GM23338 (cell line): ENCODE data around the gene FKBP5. TPM values are rescaled to one million over a fixed set of nuclear protein-coding genes. Genes with fewer than 3 reads are reported as not detected.
"Not testable (repeated sequence)": the region's sequence is repeated elsewhere in the genome, so short reads cannot be mapped to it uniquely, and the experiment has no call there.

ENCODE experiments used
- ATAC-seq: fragments of 200-7000 bp; cut with Tn5 transposase; 3 replicates; pipeline ENCODE4 v1.9.1; 2020
- DNase-seq: peaks from one replicate; pipeline ENCODE4 v3.0.0-alpha.2; 2015; ENCODE audit warnings: low spot score
- H2AFZ ChIP-seq: fragments of 200-600 bp; sonication (generic); 2 replicates; pipeline ENCODE4 v1.8.0; 2016; ENCODE audit warnings: antibody characterized with exemption, mild to moderate bottlenecking, moderate library complexity
- H3F3A ChIP-seq: fragments of 200-600 bp; sonication (generic); replicated peaks from 2 replicates; pipeline ENCODE4 v1.8.0; 2017; ENCODE audit warnings: antibody characterized with exemption, mixed run types, low read depth
- H3K27ac ChIP-seq: fragments of 200-600 bp; sonication (generic); 2 replicates; pipeline ENCODE4 v1.6.1; 2016; ENCODE audit warnings: low read depth
- H3K27me3 ChIP-seq: fragments of 200-600 bp; sonication (generic); 2 replicates; pipeline ENCODE4 v1.8.0; 2016; ENCODE audit warnings: mild to moderate bottlenecking, mixed run types, moderate library complexity; ENCODE audit not compliant: insufficient read depth
- H3K36me3 ChIP-seq: fragments of 200-600 bp; sonication (generic); 2 replicates; pipeline ENCODE4 v1.8.0; 2016; ENCODE audit warnings: mild to moderate bottlenecking; ENCODE audit not compliant: insufficient read depth
- H3K4me1 ChIP-seq: fragments of 200-600 bp; sonication (generic); 2 replicates; pipeline ENCODE4 v1.8.0; 2016; ENCODE audit warnings: mild to moderate bottlenecking, moderate library complexity; ENCODE audit not compliant: insufficient read depth
- H3K4me2 ChIP-seq: fragments of 200-600 bp; sonication (generic); 2 replicates; pipeline ENCODE4 v1.7.1; 2017; ENCODE audit warnings: mixed run types
- H3K4me3 ChIP-seq: fragments of 200-600 bp; sonication (generic); 2 replicates; pipeline ENCODE4 v1.6.1; 2016; ENCODE audit warnings: mixed run types
- H3K79me2 ChIP-seq: fragments of 200-600 bp; sonication (generic); replicated peaks from 2 replicates; pipeline ENCODE4 v1.8.0; 2017; ENCODE audit warnings: mild to moderate bottlenecking; ENCODE audit not compliant: insufficient read depth
- H3K9me2 ChIP-seq: fragments of 200-600 bp; sonication (generic); 2 replicates; pipeline ENCODE4 v1.8.0; 2017; ENCODE audit not compliant: insufficient read depth
- H4K20me1 ChIP-seq: fragments of 200-600 bp; sonication (generic); replicated peaks from 2 replicates; pipeline ENCODE4 v1.8.0; 2017; ENCODE audit warnings: mild to moderate bottlenecking; ENCODE audit not compliant: insufficient read depth
- H3K27ac Mint-ChIP-seq: 2 replicates; pipeline ENCODE4 v1.8.0; 2020; ENCODE audit warnings: inconsistent platforms, mild to moderate bottlenecking, moderate library complexity, mixed read lengths
- H3K27me3 Mint-ChIP-seq: 3 replicates; pipeline ENCODE4 v1.8.0; 2022; ENCODE audit warnings: low read depth, mild to moderate bottlenecking, moderate library complexity, mixed read lengths, inconsistent platforms; ENCODE audit not compliant: insufficient read depth, poor library complexity
- H3K36me3 Mint-ChIP-seq: 3 replicates; pipeline ENCODE4 v1.8.0; 2021; ENCODE audit warnings: low read depth, mild to moderate bottlenecking, inconsistent platforms, moderate library complexity, mixed read lengths
- H3K4me1 Mint-ChIP-seq: 3 replicates; pipeline ENCODE4 v1.8.0; 2020; ENCODE audit warnings: mild to moderate bottlenecking, inconsistent platforms, mixed read lengths
- H3K4me3 Mint-ChIP-seq: 3 replicates; pipeline ENCODE4 v1.8.0; 2021; ENCODE audit warnings: moderate library complexity, mild to moderate bottlenecking, inconsistent platforms, mixed read lengths
- H3K9me3 Mint-ChIP-seq: 3 replicates; pipeline ENCODE4 v1.8.0; 2020; ENCODE audit warnings: moderate library complexity, mild to moderate bottlenecking, inconsistent platforms, mixed read lengths
- CREB1 ChIP-seq: fragments of 250-450 bp; sonication (Bioruptor Pico); IDR thresholded peaks from 2 replicates; pipeline ENCODE4 v1.5.0; 2020; ENCODE audit warnings: low read depth, mild to moderate bottlenecking, moderate library complexity
- EZH2 ChIP-seq: fragments of 200-600 bp; sonication (generic); IDR thresholded peaks from one replicate; pipeline ENCODE4 v1.8.0; 2017; ENCODE audit warnings: antibody characterized with exemption, mild to moderate bottlenecking, low read depth; ENCODE audit not compliant: unreplicated experiment
- ZNF331 ChIP-seq: fragments of 250-450 bp; sonication (Bioruptor Pico); IDR thresholded peaks from 2 replicates; pipeline ENCODE4 v1.5.0; 2020; ENCODE audit warnings: low read depth, mild to moderate bottlenecking, moderate library complexity
- polyA plus RNA-seq: library from polyadenylated mRNA; unstranded; fragments of >200 nt; fragmentation: Nextera tagmentation; extraction: Ambion mirVana; gene quantifications from 2 replicates; pipeline ENCODE4 v1.2.1, GENCODE V29; 2016
- total RNA-seq: library from RNA; depleted of rRNA; stranded (reverse); fragments of >200 nt; shearing (Covaris generic); gene quantifications from 2 replicates; pipeline ENCODE4 v1.2.3, GENCODE V29; 2014

Gene FKBP5
- total and polyA plus RNA-seq, 2 experiments from 2014 or later: 19.8 to 28.6 TPM

GRCh38 chr6:35690484-35690883, 1.8 kb upstream of the FKBP5 start:
- Histone ChIP-seq H3K79me2 (peaks cover 23% of the 10 kb centered on the region), H4K20me1 (peaks cover 13% of the 10 kb centered on the region), H3K27me3 (peaks cover 20% of the 10 kb centered on the region), H3K4me1 (peaks cover 15% of the 10 kb centered on the region), H3F3A (peaks cover 14% of the 10 kb centered on the region; the same call in 1 of the 2 replicates), H3K36me3 (no peaks in the 10 kb centered on the region), H3K4me2 (no peak overlapping the region), H2AFZ (no peak overlapping the region), H3K27ac (no peak overlapping the region), H3K9me2 (no peaks in the 10 kb centered on the region), H3K4me3 (no peak overlapping the region)
- H3K9me3 Mint-ChIP-seq: no peaks in the 10 kb centered on the region
- ATAC-seq (no peak), DNase-seq (no peak)
- TF ChIP-seq ZNF331 (CRISPR knock-in tag): no peak
- no peak overlapping the region for H3K27ac Mint-ChIP-seq
- H3K4me3 Mint-ChIP-seq: no peak overlapping the region
- no peaks in the 10 kb centered on the region for H3K36me3 Mint-ChIP-seq
- peaks cover 5% of the 10 kb centered on the region for H3K4me1 Mint-ChIP-seq
- peaks cover 9% of the 10 kb centered on the region for H3K27me3 Mint-ChIP-seq

GRCh38 chr6:35690006-35690405, 1.3 kb upstream of the FKBP5 start:
- not testable (repeated sequence) for H3K4me3 ChIP-seq, H3K9me2 ChIP-seq, H3K4me3 Mint-ChIP-seq, DNase-seq, H3K27ac ChIP-seq, H3K4me1 Mint-ChIP-seq, H3K36me3 ChIP-seq, H3K27me3 Mint-ChIP-seq, H3K36me3 Mint-ChIP-seq, H3K27ac Mint-ChIP-seq, H3K9me3 Mint-ChIP-seq, H3K4me2 ChIP-seq, ATAC-seq
- peak overlapping the region; percentile 98 for H2AFZ ChIP-seq
- H3K79me2 ChIP-seq: peaks cover 28% of the 10 kb centered on the region
- H3F3A ChIP-seq: peaks cover 14% of the 10 kb centered on the region; the same call in 1 of the 2 replicates
- H3K4me1 ChIP-seq: peaks cover 15% of the 10 kb centered on the region
- peaks cover 20% of the 10 kb centered on the region for H3K27me3 ChIP-seq
- peaks cover 14% of the 10 kb centered on the region for H4K20me1 ChIP-seq

GRCh38 chr6:35687658-35688604, 784 bp downstream of the FKBP5 start:
- Mint-ChIP-seq H3K27me3 (peaks cover 9% of the 10 kb centered on the region), H3K9me3 (no peaks in the 10 kb centered on the region), H3K4me3 (peak overlapping the region; percentile 88), H3K36me3 (no peaks in the 10 kb centered on the region; the same call in 1 of the 3 replicates), H3K4me1 (peaks cover 5% of the 10 kb centered on the region), H3K27ac (no peak overlapping the region)
- H3K4me2 ChIP-seq: peak overlapping the region; percentile 98
- H3K9me2 ChIP-seq: no peaks in the 10 kb centered on the region
- H4K20me1 ChIP-seq: peaks cover 14% of the 10 kb centered on the region
- DNase-seq: peak; percentile 80
- peaks cover 20% of the 10 kb centered on the region for H3K27me3 ChIP-seq
- H3F3A ChIP-seq: peaks cover 14% of the 10 kb centered on the region; the same call in 1 of the 2 replicates
- no peak overlapping the region for H3K27ac ChIP-seq
- H3K4me1 ChIP-seq: peaks cover 15% of the 10 kb centered on the region
- H2AFZ ChIP-seq: peak overlapping the region; percentile 57; the same call in 1 of the 2 replicates
- peak overlapping the region; percentile 85 for H3K4me3 ChIP-seq
- H3K79me2 ChIP-seq: peaks cover 45% of the 10 kb centered on the region
- TF ChIP-seq CREB1 (CRISPR knock-in tag) (peak; percentile 65), EZH2 (no peak)
- ATAC-seq: peak; percentile 68
- H3K36me3 ChIP-seq: no peaks in the 10 kb centered on the region
